HEK293 (cell line): ENCODE data around the gene PRPF38B.

ENCODE experiments used
- BCL6B ChIP-seq: fragments of 450-650 bp; formaldehyde crosslinking; IDR thresholded peaks from 2 replicates; pipeline ENCODE4 v1.5.1; 2017; ENCODE audit warnings: missing biosample characterization, missing genetic modification characterization
- ELK4 ChIP-seq: IDR thresholded peaks from 2 replicates; pipeline ENCODE4 v1.6.1; 2011; ENCODE audit warnings: mild to moderate bottlenecking, low read depth, low read length, borderline replicate concordance
- GLI2 ChIP-seq: fragments of 450-650 bp; formaldehyde crosslinking; IDR thresholded peaks from 2 replicates; pipeline ENCODE4; 2017; ENCODE audit warnings: missing biosample characterization, missing genetic modification characterization, low read depth, borderline replicate concordance
- GLIS1 ChIP-seq: fragments of 450-650 bp; formaldehyde crosslinking; IDR thresholded peaks from 2 replicates; pipeline ENCODE4 v1.5.1; 2016; ENCODE audit warnings: missing biosample characterization, missing genetic modification characterization
- IKZF3 ChIP-seq: fragments of 450-650 bp; IDR thresholded peaks from 2 replicates; pipeline ENCODE4 v1.5.0; 2018; ENCODE audit warnings: missing biosample characterization, mild to moderate bottlenecking, missing genetic modification characterization, moderate library complexity
- KLF10 ChIP-seq: fragments of 450-650 bp; IDR thresholded peaks from 2 replicates; pipeline ENCODE4 v1.5.1; 2018; ENCODE audit warnings: missing biosample characterization, mild to moderate bottlenecking, missing genetic modification characterization
- REPIN1 ChIP-seq: fragments of 450-650 bp; formaldehyde crosslinking; IDR thresholded peaks from 2 replicates; pipeline ENCODE4 v1.5.1; 2017; ENCODE audit warnings: missing biosample characterization, missing genetic modification characterization, low read depth
- SCRT1 ChIP-seq: fragments of 450-650 bp; formaldehyde crosslinking; IDR thresholded peaks from 2 replicates; pipeline ENCODE4 v1.5.1; 2016; ENCODE audit warnings: missing biosample characterization, missing genetic modification characterization, borderline replicate concordance
- SCRT2 ChIP-seq: fragments of 450-650 bp; formaldehyde crosslinking; IDR thresholded peaks from 2 replicates; pipeline ENCODE4 v1.5.1; 2016; ENCODE audit warnings: missing biosample characterization, missing genetic modification characterization
- SETDB1 ChIP-seq: IDR thresholded peaks from one replicate; pipeline ENCODE4 v1.6.1; 2017; ENCODE audit warnings: mild to moderate bottlenecking, low read length, moderate library complexity, mixed read lengths; ENCODE audit not compliant: insufficient read length
- SP7 ChIP-seq: fragments of 450-650 bp; formaldehyde crosslinking; IDR thresholded peaks from 2 replicates; pipeline ENCODE4 v1.5.1; 2016; ENCODE audit warnings: missing biosample characterization, missing genetic modification characterization
- ZBTB26 ChIP-seq: fragments of 450-650 bp; formaldehyde crosslinking; optimal IDR thresholded peaks from 2 replicates; pipeline ENCODE3; 2016; ENCODE audit warnings: missing biosample characterization, mild to moderate bottlenecking, missing genetic modification characterization
- ZBTB6 ChIP-seq: fragments of 450-650 bp; formaldehyde crosslinking; IDR thresholded peaks from 2 replicates; pipeline ENCODE4 v1.5.1; 2017; ENCODE audit warnings: missing biosample characterization, missing genetic modification characterization
- ZBTB8A ChIP-seq: fragments of 450-650 bp; formaldehyde crosslinking; IDR thresholded peaks from 2 replicates; pipeline ENCODE4 v1.5.1; 2016; ENCODE audit warnings: missing biosample characterization, missing genetic modification characterization
- ZNF132 ChIP-seq: fragments of 450-650 bp; formaldehyde crosslinking; IDR thresholded peaks from 2 replicates; pipeline ENCODE4 v1.5.1; 2017; ENCODE audit warnings: missing biosample characterization, missing genetic modification characterization, borderline replicate concordance
- ZNF133 ChIP-seq: fragments of 450-650 bp; formaldehyde crosslinking; IDR thresholded peaks from 2 replicates; pipeline ENCODE4 v1.5.1; 2016; ENCODE audit warnings: missing biosample characterization, missing genetic modification characterization
- ZNF138 ChIP-seq: fragments of 450-650 bp; formaldehyde crosslinking; IDR thresholded peaks from 2 replicates; pipeline ENCODE4 v1.5.1; 2016; ENCODE audit warnings: missing biosample characterization, missing genetic modification characterization, borderline replicate concordance
- ZNF175 ChIP-seq: fragments of 450-650 bp; formaldehyde crosslinking; IDR thresholded peaks from 2 replicates; pipeline ENCODE4 v1.5.1; 2016; ENCODE audit warnings: missing biosample characterization, missing genetic modification characterization
- ZNF184 ChIP-seq: fragments of 450-650 bp; IDR thresholded peaks from 2 replicates; pipeline ENCODE4 v1.5.1; 2018; ENCODE audit warnings: missing biosample characterization, mild to moderate bottlenecking, missing genetic modification characterization
- ZNF202 ChIP-seq: fragments of 450-650 bp; formaldehyde crosslinking; IDR thresholded peaks from 2 replicates; pipeline ENCODE4 v1.5.1; 2016; ENCODE audit warnings: missing biosample characterization, missing genetic modification characterization, borderline replicate concordance
- ZNF214 ChIP-seq: fragments of 450-650 bp; formaldehyde crosslinking; IDR thresholded peaks from 2 replicates; pipeline ENCODE4 v1.5.1; 2017; ENCODE audit warnings: missing biosample characterization, mild to moderate bottlenecking, missing genetic modification characterization, borderline replicate concordance
- ZNF221 ChIP-seq: fragments of 450-650 bp; formaldehyde crosslinking; IDR thresholded peaks from 2 replicates; pipeline ENCODE4 v1.5.1; 2017; ENCODE audit warnings: missing biosample characterization, missing genetic modification characterization, borderline replicate concordance
- ZNF280D ChIP-seq: fragments of 450-650 bp; formaldehyde crosslinking; IDR thresholded peaks from 2 replicates; pipeline ENCODE4 v1.5.1; 2016; ENCODE audit warnings: missing biosample characterization, missing genetic modification characterization
- ZNF311 ChIP-seq: fragments of 450-650 bp; formaldehyde crosslinking; IDR thresholded peaks from 2 replicates; pipeline ENCODE4 v1.5.1; 2017; ENCODE audit warnings: missing biosample characterization, missing genetic modification characterization, borderline replicate concordance
- ZNF335 ChIP-seq: fragments of 450-650 bp; formaldehyde crosslinking; conservative IDR thresholded peaks from 2 replicates; pipeline ENCODE4 v1.5.1; 2016; ENCODE audit warnings: missing biosample characterization, missing genetic modification characterization
- ZNF366 ChIP-seq: fragments of 450-650 bp; formaldehyde crosslinking; conservative IDR thresholded peaks from 2 replicates; pipeline ENCODE4 v1.5.1; 2016; ENCODE audit warnings: missing biosample characterization, missing genetic modification characterization
- ZNF391 ChIP-seq: fragments of 450-650 bp; formaldehyde crosslinking; IDR thresholded peaks from 2 replicates; pipeline ENCODE4 v1.5.1; 2016; ENCODE audit warnings: low read depth, missing biosample characterization, missing genetic modification characterization, borderline replicate concordance
- ZNF501 ChIP-seq: fragments of 450-650 bp; formaldehyde crosslinking; IDR thresholded peaks from 2 replicates; pipeline ENCODE4 v1.5.1; 2016; ENCODE audit warnings: missing biosample characterization, missing genetic modification characterization
- ZNF660 ChIP-seq: fragments of 450-650 bp; IDR thresholded peaks from 2 replicates; pipeline ENCODE4 v1.5.1; 2018; ENCODE audit warnings: missing biosample characterization, mild to moderate bottlenecking, missing genetic modification characterization
- ZNF677 ChIP-seq: fragments of 450-650 bp; IDR thresholded peaks from 2 replicates; pipeline ENCODE4 v1.5.0; 2018; ENCODE audit warnings: missing biosample characterization, mild to moderate bottlenecking, missing genetic modification characterization, moderate library complexity
- ZNF785 ChIP-seq: fragments of 450-650 bp; formaldehyde crosslinking; IDR thresholded peaks from 2 replicates; pipeline ENCODE4 v1.5.1; 2016; ENCODE audit warnings: missing biosample characterization, missing genetic modification characterization
- ZNF792 ChIP-seq: fragments of 450-650 bp; formaldehyde crosslinking; IDR thresholded peaks from 2 replicates; pipeline ENCODE4 v1.5.1; 2016; ENCODE audit warnings: missing biosample characterization, missing genetic modification characterization
- ZNF837 ChIP-seq: fragments of 450-650 bp; formaldehyde crosslinking; IDR thresholded peaks from 2 replicates; pipeline ENCODE4 v1.5.1; 2016; ENCODE audit warnings: missing biosample characterization, missing genetic modification characterization
- ZSCAN30 ChIP-seq: fragments of 450-650 bp; IDR thresholded peaks from 2 replicates; pipeline ENCODE4 v1.5.1; 2018; ENCODE audit warnings: missing biosample characterization, mild to moderate bottlenecking, missing genetic modification characterization, moderate library complexity

PRPF38B gene

GRCh38 chr1:108747171-108747850, 55.2 kb downstream of the PRPF38B start (continued):
- TF ChIP-seq ZNF138 (tag by site-specific recombination) (no peak), ZBTB26 (peak; percentile 57), ZNF837 (tag by site-specific recombination) (no peak), ZNF184 (tag by site-specific recombination) (no peak), ZNF175 (no peak), ZNF280D (tag by site-specific recombination) (no peak), SCRT1 (tag by site-specific recombination) (peak; percentile 58), ZNF391 (no peak), ZNF133 (tag by site-specific recombination) (no peak), ZNF202 (tag by site-specific recombination) (no peak), ZNF785 (tag by site-specific recombination) (no peak), ZNF335 (peak; percentile 66; the same call in 1 of the 2 replicates), KLF10 (tag by site-specific recombination) (no peak), IKZF3 (tag by site-specific recombination) (peak; percentile 68; the same call in 1 of the 2 replicates), REPIN1 (tag by site-specific recombination) (no peak), ZNF501 (tag by site-specific recombination) (no peak), ZBTB6 (tag by site-specific recombination) (no peak), BCL6B (no peak), SETDB1 (no peak), ZNF366 (tag by site-specific recombination) (peak; percentile 73; the same call in 1 of the 2 replicates), ZNF132 (tag by site-specific recombination) (no peak), ZBTB8A (tag by site-specific recombination) (no peak; the same call in 1 of the 2 replicates), SP7 (peak; percentile 85), GLI2 (tag by site-specific recombination) (no peak), SCRT2 (tag by site-specific recombination) (peak; percentile 91), ELK4 (no peak), ZNF214 (tag by site-specific recombination) (no peak), ZNF677 (tag by site-specific recombination) (no peak), GLIS1 (tag by site-specific recombination) (no peak), ZNF660 (tag by site-specific recombination) (no peak; the same call in 1 of the 2 replicates), ZNF221 (tag by site-specific recombination) (no peak), ZSCAN30 (tag by site-specific recombination) (no peak), ZNF311 (tag by site-specific recombination) (no peak), ZNF792 (tag by site-specific recombination) (no peak)
